HepG2 (cell line): ENCODE data around the gene TMEM59. TPM values are rescaled to one million over a fixed set of nuclear protein-coding genes. Genes with fewer than 3 reads are reported as not detected.

ENCODE experiments used
- ARID5B ChIP-seq: IDR thresholded peaks from 2 replicates; pipeline ENCODE4 v1.4.0; 2020; ENCODE audit warnings: mild to moderate bottlenecking, missing genetic modification reagents
- DDIT3 ChIP-seq: sonication (generic); formaldehyde crosslinking; IDR thresholded peaks from 2 replicates; pipeline ENCODE4 v1.4.0; 2020; ENCODE audit warnings: mild to moderate bottlenecking, missing genetic modification reagents
- KAT8 ChIP-seq: IDR thresholded peaks from 2 replicates; pipeline ENCODE4 v1.6.1; 2016; ENCODE audit warnings: missing genetic modification reagents, missing compliant biosample characterization
- LCORL ChIP-seq, 2 experiments: fragments of 450-650 bp in 1 of 2; sonication (generic) in 1 of 2; formaldehyde crosslinking in 1 of 2; IDR thresholded peaks; 2 replicates each; pipeline versions ENCODE4 v1.5.0 to v1.6.1; 2017 to 2020; ENCODE audit warnings: antibody characterized with exemption in 1 of 2, missing genetic modification reagents in 1 of 2
- ZNF570 ChIP-seq: sonication (generic); formaldehyde crosslinking; IDR thresholded peaks from 2 replicates; pipeline ENCODE4 v1.4.0; 2020; ENCODE audit warnings: mild to moderate bottlenecking, missing genetic modification reagents, borderline replicate concordance
- ZNF652 ChIP-seq: IDR thresholded peaks from 2 replicates; pipeline ENCODE4 v1.6.1; 2016; ENCODE audit warnings: low read depth, borderline replicate concordance
- polyA plus RNA-seq, 8 experiments: library from polyadenylated mRNA; depleted of rRNA in 3 of 8; stranded (reverse) in 7 of 8; unstranded in 1 of 8; fragments of >200 nt; fragmentation: Illumina TruSeq in 4 of 8; extraction: Trizol in 4 of 8; gene quantifications; 2 replicates each; pipeline versions ENCODE4 v1.2.1 to v1.2.3, GENCODE V29; 2011 to 2016; ENCODE audit warnings: low read depth in 4 of 8, missing spikeins in 1 of 8, mixed read lengths in 1 of 8; ENCODE audit not compliant: insufficient read depth in 1 of 8
- total RNA-seq, 5 experiments: library from RNA; depleted of rRNA; stranded (reverse); fragments of >200 nt; fragmentation: Illumina TruSeq; extraction: Trizol; gene quantifications; 2 replicates each; pipeline ENCODE4 v1.2.3, GENCODE V29; 2016; ENCODE audit warnings: low read depth in 1 of 5

The TMEM59 gene
- total and polyA plus RNA-seq, 2 of the 13 experiments (the other 11 are each of a cell fraction or from before 2014, with no cell fraction given) = 147 to 363 TPM

DNA sequence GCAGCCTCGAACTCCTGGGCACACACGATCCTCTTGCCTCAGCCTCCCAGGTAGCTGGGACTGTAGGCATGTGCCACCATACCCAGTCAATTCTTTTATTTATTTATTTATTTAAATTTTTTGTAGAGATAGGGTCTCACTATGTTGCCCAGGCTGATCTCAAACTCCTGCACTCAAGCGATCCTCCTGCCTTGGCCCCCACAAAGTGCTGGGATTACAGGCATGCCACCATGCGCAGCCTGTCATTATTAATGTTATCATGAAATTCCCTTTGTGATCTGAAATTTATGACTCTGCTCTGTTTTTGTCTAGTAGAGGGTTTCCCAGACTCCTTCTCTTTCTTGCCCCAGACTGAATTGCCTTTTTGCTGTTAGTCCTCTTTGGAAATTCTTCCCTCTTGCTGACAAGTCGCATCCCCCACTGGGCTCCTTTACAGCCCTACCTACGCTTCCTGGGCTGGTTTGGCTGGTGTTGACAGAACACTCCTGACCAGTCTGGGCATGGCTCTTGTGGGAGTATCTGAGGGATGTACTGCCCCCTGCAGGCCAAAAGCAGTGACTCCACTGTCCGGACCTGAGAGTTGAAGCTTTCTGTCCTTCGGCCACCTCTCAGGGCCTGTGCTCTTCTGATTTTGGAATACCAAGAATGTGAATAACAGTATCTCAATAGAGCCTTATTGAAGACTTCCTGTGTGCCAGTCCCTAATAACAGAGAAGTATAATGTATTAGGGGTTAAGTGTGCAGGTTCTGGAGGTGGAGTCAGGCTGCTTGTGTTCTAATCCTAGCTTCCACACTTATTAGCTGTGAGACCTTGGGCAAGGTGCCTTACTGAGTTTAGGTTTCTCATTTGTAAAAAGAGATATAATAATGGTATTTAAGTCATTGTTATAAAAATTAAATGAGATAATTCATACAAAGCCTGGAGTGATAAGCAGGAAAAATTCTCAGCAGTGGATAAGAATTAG lies 28.6 kb upstream of the TMEM59 start (continued):
- TF ChIP-seq DDIT3 (CRISPR knock-in tag) = no peak
- 0 out of 2 replicates have a peak, but pooled peaks have one; percentile 33 for TF ChIP-seq ZNF652 (CRISPR knock-in tag)
- TF ChIP-seq LCORL (IDR thresholded peaks at IDR 0.05) = no peak
- TF ChIP-seq LCORL (CRISPR knock-in tag; IDR thresholded peaks at IDR 0.05) = peak; percentile 66; the same call in 1 of the 2 replicates
- 0 out of 2 replicates have a peak, but pooled peaks have one; percentile 41 for TF ChIP-seq KAT8 (CRISPR knock-in tag)
- peak; percentile 53; the same call in 1 of the 2 replicates for TF ChIP-seq ARID5B (CRISPR knock-in tag)
- no peak for TF ChIP-seq ZNF570 (CRISPR knock-in tag)
